ENCODE data around the gene PIGZ. TPM values are rescaled to one million over a fixed set of nuclear protein-coding genes. Genes with fewer than 3 reads are reported as not detected.

Gene PIGZ
- total RNA-seq, 1 donor from 2014 or later, result 4.7 TPM

- TF ChIP-seq, protein P1, sequence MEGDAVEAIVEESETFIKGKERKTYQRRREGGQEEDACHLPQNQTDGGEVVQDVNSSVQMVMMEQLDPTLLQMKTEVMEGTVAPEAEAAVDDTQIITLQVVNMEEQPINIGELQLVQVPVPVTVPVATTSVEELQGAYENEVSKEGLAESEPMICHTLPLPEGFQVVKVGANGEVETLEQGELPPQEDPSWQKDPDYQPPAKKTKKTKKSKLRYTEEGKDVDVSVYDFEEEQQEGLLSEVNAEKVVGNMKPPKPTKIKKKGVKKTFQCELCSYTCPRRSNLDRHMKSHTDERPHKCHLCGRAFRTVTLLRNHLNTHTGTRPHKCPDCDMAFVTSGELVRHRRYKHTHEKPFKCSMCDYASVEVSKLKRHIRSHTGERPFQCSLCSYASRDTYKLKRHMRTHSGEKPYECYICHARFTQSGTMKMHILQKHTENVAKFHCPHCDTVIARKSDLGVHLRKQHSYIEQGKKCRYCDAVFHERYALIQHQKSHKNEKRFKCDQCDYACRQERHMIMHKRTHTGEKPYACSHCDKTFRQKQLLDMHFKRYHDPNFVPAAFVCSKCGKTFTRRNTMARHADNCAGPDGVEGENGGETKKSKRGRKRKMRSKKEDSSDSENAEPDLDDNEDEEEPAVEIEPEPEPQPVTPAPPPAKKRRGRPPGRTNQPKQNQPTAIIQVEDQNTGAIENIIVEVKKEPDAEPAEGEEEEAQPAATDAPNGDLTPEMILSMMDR (IDR thresholded peaks at IDR 0.05; ENCODE audit: unreplicated experiment), result no peak
- Mint-ChIP-seq H3K27me3 (peaks cover 34% of the 10 kb centered on the region), H3K9me3 (ENCODE audit: low read depth) (no peaks in the 10 kb centered on the region), H3K27ac (peak overlapping the region; percentile 45), H3K4me3 (ENCODE audit: low read depth) (no peak overlapping the region), H3K4me1 (ENCODE audit: low read depth) (no peaks in the 10 kb centered on the region), H3K36me3 (ENCODE audit: insufficient read depth) (no peaks in the 10 kb centered on the region)
- no peak for DNase-seq (ENCODE audit: low spot score, unreplicated experiment)
These were observed 6.0 kb upstream of the PIGZ start for GRCh38 chr3:196974661-196975060.

GRCh38 chr3:196971094-196971698 is 2.6 kb upstream of the PIGZ start:
- Mint-ChIP-seq H3K27me3 (peaks cover 41% of the 10 kb centered on the region), H3K9me3 (ENCODE audit: low read depth) (no peaks in the 10 kb centered on the region), H3K36me3 (ENCODE audit: insufficient read depth) (peaks cover 4% of the 10 kb centered on the region), H3K27ac (no peak overlapping the region), H3K4me3 (ENCODE audit: low read depth) (peak overlapping the region; percentile 72), H3K4me1 (ENCODE audit: low read depth) (peaks cover 1% of the 10 kb centered on the region)
- no peak for DNase-seq (ENCODE audit: low spot score, unreplicated experiment)
- TF ChIP-seq, protein P1 (IDR thresholded peaks at IDR 0.05; ENCODE audit: unreplicated experiment), result no peak

GRCh38 chr3:196970547-196971093 is 2.0 kb upstream of the PIGZ start:
- no peak for DNase-seq (ENCODE audit: low spot score, unreplicated experiment)
- H3K27ac Mint-ChIP-seq, result no peak overlapping the region
- TF ChIP-seq, protein P1 (IDR thresholded peaks at IDR 0.05; ENCODE audit: unreplicated experiment), result no peak
- H3K36me3 Mint-ChIP-seq (ENCODE audit: insufficient read depth), result peaks cover 5% of the 10 kb centered on the region
- H3K27me3 Mint-ChIP-seq, result peaks cover 47% of the 10 kb centered on the region
- H3K4me3 Mint-ChIP-seq (ENCODE audit: low read depth), result peak overlapping the region; percentile 72
- no peaks in the 10 kb centered on the region for H3K9me3 Mint-ChIP-seq (ENCODE audit: low read depth)
- H3K4me1 Mint-ChIP-seq (ENCODE audit: low read depth), result peaks cover 1% of the 10 kb centered on the region

DNA sequence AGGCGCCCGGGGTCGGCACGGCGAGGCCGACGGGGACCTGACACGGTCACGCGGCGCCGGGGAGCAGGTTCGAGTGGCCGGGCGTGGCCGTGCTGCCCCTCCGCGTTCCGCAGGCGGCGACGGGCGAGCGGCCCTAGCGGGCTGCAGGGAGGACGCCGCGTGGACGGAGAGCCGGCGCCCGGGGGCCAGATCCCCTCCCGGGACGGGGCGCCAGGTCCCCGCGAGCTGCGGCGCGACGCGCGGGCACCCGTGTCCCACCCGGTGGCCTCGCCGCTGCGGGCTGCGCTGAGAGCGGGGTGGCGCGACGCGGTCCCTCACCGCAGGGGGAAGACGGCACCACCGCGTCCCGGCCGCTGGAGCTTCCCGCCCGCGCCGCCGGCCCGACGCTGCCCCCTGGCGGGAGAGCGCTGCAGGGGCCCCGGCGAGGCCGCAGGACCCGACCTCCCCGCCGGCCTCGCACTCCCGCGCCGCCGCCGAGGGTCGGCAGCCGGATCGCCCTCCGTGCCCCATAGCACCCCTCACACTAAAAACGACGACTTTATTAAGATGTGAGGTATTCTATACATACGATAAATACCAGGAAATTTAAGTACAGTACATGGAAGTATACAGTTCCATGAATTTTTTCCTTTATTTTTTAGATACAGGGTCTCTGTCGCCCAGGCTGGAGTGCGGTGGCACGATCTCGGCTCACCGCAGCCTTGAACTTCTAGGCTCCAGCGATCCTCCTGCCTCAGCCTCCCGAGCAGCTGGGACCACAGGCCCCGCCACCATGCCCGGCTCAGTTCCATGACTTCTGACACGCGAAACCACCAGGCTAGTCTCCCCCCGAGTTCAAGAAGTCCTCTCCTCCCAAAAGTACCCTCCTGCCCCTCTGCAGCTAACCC is 1.3 kb upstream of the PIGZ start:
- Mint-ChIP-seq H3K9me3 (ENCODE audit: low read depth) (no peaks in the 10 kb centered on the region), H3K36me3 (ENCODE audit: insufficient read depth) (peaks cover 5% of the 10 kb centered on the region), H3K27me3 (peaks cover 50% of the 10 kb centered on the region), H3K27ac (no peak overlapping the region), H3K4me1 (ENCODE audit: low read depth) (peaks cover 1% of the 10 kb centered on the region), H3K4me3 (ENCODE audit: low read depth) (peak overlapping the region; percentile 72)
- peak; percentile 65 for DNase-seq (ENCODE audit: low spot score, unreplicated experiment)
- TF ChIP-seq, protein P1 (IDR thresholded peaks at IDR 0.05; ENCODE audit: unreplicated experiment), result peak; percentile 90

GRCh38 chr3:196969134-196969659 is 564 bp upstream of the PIGZ start:
- H3K27ac Mint-ChIP-seq, result no peak overlapping the region
- peaks cover 1% of the 10 kb centered on the region for H3K4me1 Mint-ChIP-seq (ENCODE audit: low read depth)
- no peaks in the 10 kb centered on the region for H3K9me3 Mint-ChIP-seq (ENCODE audit: low read depth)
- no peak for DNase-seq (ENCODE audit: low spot score, unreplicated experiment)
- peak overlapping the region; percentile 64 for H3K4me3 Mint-ChIP-seq (ENCODE audit: low read depth)
- peaks cover 48% of the 10 kb centered on the region for H3K27me3 Mint-ChIP-seq
- TF ChIP-seq, protein P1 (IDR thresholded peaks at IDR 0.05; ENCODE audit: unreplicated experiment), result no peak
- H3K36me3 Mint-ChIP-seq (ENCODE audit: insufficient read depth), result peaks cover 5% of the 10 kb centered on the region
